Stimulated activated CD4-positive, alpha-beta T cell treated with anti-CD3 and anti-CD28 coated beads, Interleukin-15, amount 100 ng/mL, for 48 hours (primary cell): ENCODE results near the gene FICD.

Experiments used
- DNase-seq, 2 donors: peaks; one replicate each; pipeline ENCODE4 v3.0.0-alpha.2; 2020; ENCODE audit warnings: low read depth in 2 of 2

Gene FICD

GRCh38 chr12:108502922-108503321 is 12.2 kb upstream of the FICD start:
- DNase-seq = no peak

DNA sequence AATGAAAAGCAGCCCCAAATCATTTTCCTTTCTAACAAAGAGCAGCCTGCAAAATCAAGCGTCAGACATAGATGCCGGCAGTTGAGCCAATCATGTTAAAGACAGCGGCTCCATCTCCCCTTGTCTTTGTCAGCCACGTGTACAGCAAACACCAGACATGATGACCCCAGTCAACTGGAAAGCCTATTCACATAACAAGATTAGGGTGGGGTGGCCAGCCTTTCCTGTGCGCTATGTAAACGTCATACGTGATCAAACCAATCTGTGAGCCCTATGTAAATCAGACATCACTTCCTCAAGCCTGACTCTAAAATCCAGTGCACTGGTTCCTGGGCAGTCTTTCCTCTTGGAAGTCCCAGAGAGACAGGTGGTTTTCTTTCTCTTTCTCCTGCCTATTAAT is 9.9 kb upstream of the FICD start:
- DNase-seq = no peak

GRCh38 chr12:108507971-108508642 is 7.0 kb upstream of the FICD start:
- peak in 1 of 2 donors; percentile 29 for DNase-seq

DNA sequence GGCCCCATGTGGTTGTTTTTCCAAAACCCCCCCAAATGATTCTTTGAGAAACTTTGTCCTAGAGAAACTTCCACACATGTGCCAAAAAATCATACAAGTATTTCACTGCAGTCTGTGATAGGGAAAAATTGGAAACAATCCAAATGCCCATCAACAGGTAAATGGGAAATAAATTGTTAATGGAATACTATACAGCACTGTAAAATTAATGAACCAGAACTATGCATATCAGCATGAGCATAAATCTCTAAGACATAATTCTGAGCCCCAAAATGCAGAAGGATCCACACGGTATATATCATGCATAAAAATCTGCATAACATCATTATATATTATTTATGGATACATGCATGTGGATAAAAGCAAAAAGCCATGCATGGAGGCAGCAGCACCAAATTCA is 5.3 kb upstream of the FICD start:
- DNase-seq = no peak

- DNase-seq = no peak
Measured at GRCh38 chr12:108510836-108511235, 4.2 kb upstream of the FICD start.

GRCh38 chr12:108511633-108512540 is 3.2 kb upstream of the FICD start:
- DNase-seq = peak; percentile 50 to 67

DNA sequence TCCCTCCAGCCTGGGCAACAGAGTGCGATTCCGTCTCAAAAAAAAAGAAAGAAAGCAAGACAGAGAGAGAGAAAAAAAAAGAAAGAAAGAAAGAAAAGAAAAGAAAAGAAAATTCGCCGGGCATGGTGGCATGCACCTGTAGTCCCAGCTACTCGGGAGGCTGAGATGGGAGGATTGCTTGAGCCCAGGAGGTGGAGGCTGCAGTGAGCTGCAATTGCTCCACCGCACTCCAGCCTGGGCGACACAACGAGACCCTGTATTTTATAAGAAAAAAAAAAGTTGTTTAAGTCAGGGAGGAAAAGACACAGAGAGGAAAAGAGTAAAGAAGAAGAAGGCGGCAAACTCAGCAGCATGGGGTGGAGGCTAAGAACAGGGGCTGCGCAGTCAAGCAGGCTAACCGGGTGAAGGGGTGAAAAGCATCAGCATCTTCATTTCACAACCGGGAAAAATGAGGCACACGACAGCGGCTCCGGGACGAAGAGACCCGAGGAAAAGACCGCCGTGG is 557 bp upstream of the FICD start:
- no peak for DNase-seq

- DNase-seq = no peak
Measured at GRCh38 chr12:108515916-108516315, 839 bp downstream of the FICD start.

DNA sequence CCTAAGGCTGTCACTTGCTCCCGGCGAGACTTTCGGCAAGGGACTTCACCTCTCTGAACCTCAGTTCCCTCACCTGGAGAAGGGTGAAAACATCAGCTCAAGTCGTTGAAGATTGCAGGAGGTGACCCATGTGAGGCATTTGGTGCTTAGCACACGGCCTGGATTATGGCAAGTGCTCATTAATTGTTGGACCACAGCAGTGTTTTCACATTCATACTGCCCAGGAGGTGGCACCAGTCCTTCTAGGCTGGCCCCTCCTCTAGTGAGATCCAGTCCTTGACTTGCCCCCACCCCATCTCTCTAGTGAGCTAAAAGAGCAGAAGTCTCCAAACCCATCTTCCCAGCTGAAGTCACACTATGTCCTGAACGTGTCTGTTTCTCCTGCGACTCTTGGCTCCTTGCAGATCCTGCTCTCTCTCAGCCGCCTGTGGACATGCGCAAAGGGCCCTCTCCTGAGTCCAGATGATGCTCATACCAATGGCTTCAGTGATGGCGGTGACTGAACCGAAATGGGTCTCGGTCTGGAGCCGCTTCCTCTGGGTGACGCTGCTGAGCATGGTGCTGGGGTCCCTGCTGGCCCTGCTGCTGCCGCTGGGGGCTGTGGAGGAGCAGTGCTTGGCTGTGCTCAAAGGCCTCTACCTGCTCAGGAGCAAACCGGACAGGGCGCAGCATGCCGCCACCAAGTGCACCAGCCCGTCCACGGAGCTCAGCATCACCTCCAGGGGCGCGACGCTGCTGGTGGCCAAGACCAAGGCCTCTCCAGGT is 1.6 kb downstream of the FICD start:
- no peak for DNase-seq

GRCh38 chr12:108517288-108518100 is 2.4 kb downstream of the FICD start:
- DNase-seq = no peak

- no peak for DNase-seq
Measured at GRCh38 chr12:108518101-108518715, 3.1 kb downstream of the FICD start.

DNA sequence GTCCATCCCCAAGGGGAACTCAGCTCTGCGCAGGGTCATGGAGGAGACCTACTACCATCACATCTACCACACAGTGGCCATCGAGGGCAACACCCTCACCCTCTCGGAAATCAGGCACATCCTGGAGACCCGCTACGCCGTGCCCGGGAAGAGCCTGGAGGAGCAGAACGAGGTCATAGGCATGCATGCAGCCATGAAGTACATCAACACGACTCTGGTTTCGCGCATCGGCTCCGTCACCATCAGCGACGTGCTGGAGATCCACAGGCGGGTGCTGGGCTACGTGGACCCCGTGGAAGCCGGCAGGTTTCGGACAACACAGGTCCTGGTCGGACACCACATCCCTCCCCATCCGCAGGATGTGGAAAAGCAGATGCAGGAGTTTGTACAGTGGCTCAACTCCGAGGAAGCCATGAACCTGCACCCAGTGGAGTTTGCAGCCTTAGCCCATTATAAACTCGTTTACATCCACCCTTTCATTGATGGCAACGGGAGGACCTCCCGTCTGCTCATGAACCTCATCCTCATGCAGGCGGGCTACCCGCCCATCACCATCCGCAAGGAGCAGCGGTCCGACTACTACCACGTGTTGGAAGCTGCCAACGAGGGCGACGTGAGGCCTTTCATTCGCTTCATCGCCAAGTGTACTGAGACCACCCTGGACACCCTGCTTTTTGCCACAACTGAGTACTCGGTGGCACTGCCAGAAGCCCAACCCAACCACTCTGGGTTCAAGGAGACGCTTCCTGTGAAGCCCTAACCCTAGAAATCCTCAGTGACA is 3.8 kb downstream of the FICD start:
- DNase-seq = no peak

- DNase-seq = no peak
Measured at GRCh38 chr12:108519558-108519957, 4.5 kb downstream of the FICD start.

- DNase-seq = no peak
Measured at GRCh38 chr12:108523365-108523764, 8.3 kb downstream of the FICD start.

DNA sequence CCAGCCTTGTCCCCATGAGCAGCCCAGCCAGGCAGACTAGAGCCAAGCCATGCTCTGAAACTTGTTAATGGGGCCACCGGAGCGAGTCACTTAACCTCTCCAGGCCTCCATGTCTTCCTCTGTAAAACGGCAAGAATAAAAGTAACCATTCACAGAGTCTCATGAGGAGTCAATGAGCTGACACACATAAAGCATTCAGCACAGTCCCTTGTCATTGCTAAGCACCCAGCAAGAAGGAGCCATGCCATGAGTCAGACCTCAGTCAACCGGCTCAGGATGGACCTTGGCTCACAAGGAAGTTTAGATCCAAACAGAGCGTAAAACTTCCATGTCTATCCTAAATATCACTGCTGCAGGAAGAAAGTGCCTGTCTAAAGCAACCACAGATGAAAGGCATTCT is 10.6 kb downstream of the FICD start:
- DNase-seq = no peak

DNA sequence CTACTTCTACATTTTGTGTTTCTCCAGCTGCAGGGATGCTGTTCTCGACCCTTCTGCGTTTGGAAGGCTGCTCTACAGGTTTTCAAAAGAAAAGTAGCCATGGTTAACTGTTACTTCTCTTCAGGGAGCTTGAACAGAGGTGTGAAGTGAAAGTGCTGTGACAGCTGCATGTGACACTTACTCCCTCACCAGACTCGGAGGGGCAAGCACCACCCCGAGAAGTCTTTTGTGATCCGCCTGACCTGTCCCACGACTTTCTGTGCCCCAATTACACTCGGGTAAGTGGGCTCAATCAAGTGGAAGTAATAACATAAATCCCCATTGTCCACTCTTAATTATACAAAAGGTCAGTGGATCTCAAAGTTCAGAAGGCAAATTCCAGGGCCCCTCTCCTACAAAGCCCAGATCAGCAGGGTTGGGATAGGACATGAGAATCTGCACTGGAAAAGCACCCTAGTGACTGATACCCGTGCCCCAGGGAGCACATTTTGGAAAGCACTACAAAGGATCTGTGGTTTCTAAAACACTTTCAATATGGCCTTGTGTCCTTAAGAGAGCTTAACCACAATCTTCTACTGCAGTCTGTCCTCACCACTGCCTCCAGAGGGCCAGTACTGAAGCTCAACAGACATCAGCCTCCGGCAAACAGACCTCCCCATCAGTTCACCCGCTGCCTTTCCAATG is 11.5 kb downstream of the FICD start:
- DNase-seq = no peak

GRCh38 chr12:108527166-108527496 is 12.1 kb downstream of the FICD start:
- no peak for DNase-seq

DNA sequence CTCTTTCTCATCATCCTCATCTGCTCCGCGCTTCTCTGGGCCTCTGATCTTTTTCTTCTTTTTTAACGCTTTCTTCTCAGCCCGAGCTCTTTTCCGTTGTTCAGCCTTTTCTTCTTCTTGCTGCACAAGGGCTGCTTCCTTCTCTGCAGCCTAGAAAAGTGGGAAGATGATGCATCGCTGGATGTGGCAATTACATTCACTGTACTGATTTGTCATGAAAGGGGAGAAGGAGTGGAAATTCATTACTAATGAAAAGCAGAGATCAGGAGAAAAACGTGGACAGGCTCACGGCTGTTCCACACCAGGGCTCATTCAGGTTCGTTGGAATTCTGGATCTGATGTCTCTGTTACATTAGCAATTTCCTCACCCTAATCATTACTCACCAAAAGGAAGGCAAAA is 15.1 kb downstream of the FICD start:
- no peak for DNase-seq

DNA sequence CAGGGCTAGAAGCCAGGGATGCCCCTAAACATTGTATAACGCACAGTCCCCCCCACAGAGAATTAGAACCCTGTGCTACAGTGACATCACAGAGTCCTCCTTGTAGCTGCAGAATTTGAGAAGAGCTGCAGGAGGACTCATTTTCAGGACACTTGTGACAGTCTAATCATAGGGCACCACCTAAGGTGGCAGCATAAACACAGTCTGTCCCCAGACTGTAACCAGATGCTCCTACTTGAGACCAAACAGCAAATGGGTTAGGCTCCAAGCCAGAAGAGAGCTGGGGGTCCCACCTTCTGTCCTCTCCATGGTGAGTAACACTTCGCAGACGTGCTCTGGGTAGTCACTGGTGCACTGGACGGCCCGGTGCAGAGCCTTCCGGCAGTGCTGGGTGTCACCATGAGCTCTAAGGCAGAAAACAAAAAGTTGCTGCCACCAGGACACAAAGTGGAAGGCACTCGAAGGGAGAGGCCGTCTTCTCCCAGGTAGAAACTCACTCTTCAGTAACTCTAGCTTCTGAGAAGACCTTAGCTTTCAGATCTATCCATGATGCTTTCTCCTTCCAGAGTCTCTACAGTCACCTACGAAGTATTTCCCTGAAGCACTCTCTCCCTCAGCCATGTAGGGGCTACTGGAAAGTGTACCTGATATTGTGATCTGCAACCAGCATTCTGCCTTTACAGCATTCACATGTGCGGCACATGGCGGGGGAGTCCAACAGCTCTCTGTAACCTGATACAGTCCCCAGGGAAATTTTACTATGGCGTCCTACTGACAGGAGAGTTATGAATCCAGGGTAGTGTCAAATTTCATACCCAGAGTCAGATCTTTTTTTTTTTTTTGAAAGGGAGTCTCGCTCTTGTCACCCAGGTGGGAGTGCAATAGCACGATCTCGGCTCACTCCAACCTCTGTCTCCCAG is 17.1 kb downstream of the FICD start:
- no peak for DNase-seq
